HG02678 (cell line): ENCODE data around the gene PFKM.
A peak's percentile ranks its signal among the peaks of the same experiment; 100 is the strongest.
"Not testable (repeated sequence)": the region's sequence is repeated elsewhere in the genome, so short reads cannot be mapped to it uniquely, and the experiment has no call there.

Source experiments
- ATAC-seq: cut with Tn5 transposase; IDR thresholded peaks from one replicate; pipeline ENCODE4 v1.9.1; 2021; ENCODE audit warnings: mild to moderate bottlenecking, moderate library complexity; ENCODE audit not compliant: unreplicated experiment

The PFKM gene

DNA sequence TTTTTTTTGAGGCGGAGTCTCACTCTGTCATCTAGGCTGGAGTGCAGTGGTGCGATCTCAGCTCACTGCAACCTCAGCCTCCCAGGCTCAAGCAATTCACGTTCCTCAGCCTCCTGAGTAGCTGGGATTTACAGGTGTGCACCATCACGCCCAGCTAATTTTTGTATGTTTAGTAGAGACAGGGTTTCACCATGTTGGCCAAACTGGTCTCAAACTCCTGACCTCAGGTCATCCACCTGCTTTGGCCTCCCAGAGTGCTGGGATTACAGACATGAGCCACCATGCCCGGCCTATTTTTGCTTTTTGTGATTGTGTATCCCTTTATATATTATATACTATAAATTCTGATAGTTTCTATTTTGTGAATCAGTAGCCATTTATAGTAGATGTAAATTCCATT, 36.6 kb downstream of the PFKM start:
- ATAC-seq, result not testable (repeated sequence)

DNA sequence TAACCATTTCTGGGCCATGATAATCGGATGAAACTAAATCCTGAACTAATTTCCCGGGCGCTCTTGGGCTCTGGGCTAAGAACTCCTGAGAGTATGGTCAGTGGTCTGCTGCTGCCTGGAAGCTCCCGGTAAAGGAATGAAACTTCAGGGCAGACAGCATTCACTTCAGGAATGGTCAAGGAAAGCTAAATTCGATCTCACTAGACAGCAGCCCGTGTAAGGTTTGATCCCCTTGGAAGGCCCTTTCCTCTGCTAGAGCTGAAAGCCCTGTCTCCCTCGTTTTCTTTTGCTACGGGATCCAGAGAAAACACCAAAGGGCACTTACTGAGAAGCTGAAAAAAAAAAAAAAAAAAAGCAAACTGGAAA, 37.5 kb downstream of the PFKM start:
- no peak for ATAC-seq

DNA sequence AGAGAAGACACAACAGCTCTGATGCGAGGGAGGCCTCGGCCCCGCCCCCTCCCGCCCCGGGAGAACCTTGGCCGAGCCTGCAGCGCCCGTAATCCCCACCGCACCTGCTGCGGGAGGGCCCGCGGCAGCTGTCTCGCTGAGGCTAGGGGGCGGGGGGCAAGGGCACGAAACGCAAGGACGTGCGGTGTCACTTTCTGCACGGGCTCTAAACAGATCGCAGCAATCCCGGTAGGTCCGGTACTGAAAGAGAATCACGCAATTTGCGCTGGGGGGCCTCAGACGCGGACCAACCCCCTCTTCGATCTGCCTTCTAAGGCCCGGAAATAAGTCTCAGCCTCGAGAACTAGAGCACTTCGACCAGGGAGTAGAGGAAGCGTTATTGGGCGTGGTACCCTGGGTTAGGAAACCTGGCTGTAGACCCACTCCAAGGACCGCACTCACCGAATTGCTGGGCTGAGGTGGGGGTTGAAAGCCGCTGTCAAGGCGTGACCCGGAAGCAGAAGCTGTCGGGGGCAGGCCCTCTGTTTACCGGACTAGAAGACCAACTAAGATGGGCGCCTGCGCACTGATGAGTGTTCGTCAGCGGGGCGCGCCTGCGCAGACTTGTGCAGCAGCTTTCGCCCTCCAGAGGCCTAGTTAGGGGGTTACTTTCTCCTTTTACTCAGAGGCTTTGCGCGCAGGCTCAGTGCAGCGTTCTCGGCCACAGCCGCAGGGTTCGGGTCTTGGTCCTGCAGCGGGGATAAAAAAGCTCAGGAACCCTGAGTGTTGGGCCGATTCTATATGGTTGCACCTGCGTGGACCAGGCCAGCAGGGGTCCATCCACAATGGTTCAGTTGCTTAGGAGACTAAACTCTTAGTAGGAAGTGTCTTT, 38.1 kb downstream of the PFKM start, which contains the start of gene ASB8:
Gene ASB8 (minus strand): TSS at position 498 of the 871 bp plus-strand sequence. CDS start 4,019 bp downstream, outside the sequence.
- ATAC-seq, result peak; percentile 89

DNA sequence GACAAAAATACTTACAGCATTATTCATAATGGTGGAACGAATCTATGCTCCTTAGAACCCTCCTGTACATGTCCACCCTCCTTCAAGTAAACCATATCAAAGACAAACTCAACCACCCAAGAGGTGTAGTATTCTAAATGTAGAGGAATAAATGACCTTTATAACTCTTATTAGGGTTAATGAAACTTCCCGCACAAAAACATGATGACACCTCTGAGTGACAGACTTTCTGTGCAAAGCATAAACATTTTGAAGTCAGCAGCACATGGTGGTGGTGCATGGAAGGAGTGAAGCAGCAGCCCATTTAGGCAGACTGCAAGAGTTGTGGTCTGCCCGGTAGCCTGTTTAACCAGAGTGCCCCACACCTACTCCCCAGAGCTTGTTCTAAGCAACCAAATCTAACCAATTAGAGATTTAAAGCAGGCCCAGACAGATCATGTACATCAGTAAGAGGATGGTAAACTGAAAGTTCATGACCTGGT, 38.8 kb downstream of the PFKM start:
- no peak for ATAC-seq

DNA sequence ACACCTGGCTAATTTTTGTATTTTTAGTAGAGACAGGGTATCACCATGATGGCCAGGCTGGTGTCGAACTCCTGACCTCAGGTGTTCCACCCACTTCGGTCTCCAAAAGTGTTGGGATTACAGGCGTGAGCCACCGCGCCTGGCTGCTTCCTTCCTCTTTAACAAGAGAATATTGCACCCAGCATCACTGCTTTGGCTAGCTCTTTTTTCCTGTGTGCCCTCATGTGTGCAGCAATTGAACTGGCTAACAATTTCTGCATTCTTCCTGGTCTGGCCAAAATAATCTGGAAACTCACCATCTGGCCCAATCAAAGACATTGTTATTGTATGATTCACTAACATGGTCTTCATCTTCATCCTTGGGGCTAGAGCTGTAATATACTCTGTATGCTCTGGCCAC, 40.9 kb downstream of the PFKM start:
- no peak for ATAC-seq

DNA sequence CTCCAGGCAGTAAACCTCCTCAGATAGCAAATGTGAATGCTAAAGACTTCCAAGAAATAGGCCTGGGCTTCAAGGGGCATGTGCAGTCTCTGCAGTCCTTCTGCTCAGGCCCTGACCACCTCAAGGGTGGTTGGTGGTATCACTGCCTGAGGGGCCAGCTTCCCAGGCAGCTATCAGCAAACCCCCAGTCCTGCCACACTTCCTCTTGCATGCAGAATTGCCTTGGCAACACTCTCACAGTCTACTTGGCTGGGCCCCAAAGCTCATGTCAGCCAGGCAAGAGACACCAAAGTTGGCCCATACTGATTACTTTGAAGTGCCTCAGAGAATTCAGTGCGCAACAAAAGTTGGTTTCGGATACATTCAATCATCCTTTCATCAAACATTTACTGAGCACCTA, 41.6 kb downstream of the PFKM start:
- ATAC-seq, result no peak

DNA sequence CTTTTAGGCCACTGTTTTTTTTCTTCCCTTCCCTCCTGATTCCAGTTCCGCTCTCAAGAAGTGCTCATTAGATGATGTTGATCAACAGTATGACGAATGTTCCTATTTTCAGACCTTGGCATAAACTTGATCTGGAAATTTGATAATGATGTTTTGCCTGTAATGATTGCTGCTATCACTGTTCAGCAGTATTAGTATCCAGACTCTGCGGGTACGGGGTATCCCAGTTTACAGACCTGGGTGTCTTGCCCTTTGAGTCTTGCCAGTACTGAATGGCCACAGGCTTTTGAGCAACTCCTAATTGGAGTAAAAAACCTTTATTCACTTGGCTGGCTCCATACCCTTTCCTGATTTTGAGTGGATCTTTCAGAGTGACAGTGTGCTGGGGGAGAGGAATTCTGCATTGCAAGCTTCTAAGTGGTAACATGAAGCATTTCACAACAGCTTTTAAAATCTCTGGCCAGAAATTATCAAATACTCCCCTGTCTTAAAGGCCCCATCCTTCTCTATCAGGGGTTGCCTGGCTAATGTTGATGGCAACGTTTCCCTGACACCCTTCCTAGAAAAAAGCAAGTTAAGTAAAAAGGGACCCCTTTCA, 44.1 kb downstream of the PFKM start:
- no peak for ATAC-seq

DNA sequence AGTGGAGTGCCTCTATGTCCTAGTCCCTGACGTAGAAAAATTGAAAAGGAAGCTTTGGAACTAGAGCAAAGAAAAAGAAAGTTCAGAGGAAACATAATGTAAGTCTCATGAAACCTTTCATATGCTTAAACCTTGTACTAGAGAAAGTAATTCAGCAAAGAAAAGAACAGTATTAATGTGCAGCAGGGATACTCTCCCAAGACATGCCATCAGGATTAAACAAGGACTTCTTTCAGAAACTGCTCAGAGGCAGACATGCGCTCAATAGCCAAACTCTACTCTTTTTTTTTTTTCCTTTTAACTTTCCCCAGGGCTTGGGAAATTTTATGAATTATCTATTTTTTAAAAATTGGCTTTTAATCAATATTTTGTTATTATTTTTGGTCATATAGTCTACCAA, 45.3 kb downstream of the PFKM start:
- no peak for ATAC-seq

DNA sequence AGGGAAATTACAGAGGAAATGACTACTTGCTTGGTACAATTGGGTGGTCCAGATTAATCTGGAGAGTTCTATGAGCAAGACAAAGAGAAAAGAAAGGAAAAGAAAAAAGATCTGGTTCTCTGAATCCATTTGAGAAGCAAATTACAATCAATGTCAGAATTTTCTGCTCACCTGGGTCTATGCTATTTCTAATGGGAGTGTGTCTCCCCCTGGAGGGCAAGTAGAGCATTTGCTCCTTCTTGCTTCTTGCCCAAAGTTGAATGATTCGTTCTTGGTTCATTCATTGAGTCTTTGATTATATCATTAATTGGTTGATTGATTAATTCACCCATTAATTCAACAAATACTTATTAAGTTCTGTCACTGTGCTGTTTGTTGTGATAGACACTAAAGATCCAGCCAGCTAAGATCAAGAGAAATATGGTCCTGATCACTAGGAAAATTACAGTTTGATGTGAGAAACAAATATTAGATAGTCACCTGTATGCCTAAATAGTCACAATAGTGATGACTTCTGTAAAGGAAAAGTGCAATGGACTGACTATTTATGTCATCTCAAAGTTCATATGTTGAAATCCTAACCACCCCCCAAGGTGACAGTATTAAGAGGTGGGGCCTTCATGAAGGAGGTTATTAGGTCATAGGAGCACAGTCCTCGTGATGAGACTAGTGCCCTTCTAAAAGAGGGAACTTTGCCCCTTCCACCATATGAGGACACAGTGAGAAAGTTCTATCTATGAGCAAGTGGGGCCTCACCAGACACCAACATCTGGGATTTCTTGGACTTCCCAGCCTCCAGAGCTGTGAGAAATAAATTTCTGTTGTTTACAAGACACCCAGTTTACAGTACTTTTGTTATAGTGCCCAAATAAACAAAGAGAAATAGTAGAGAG, 46.2 kb downstream of the PFKM start:
- no peak for ATAC-seq

DNA sequence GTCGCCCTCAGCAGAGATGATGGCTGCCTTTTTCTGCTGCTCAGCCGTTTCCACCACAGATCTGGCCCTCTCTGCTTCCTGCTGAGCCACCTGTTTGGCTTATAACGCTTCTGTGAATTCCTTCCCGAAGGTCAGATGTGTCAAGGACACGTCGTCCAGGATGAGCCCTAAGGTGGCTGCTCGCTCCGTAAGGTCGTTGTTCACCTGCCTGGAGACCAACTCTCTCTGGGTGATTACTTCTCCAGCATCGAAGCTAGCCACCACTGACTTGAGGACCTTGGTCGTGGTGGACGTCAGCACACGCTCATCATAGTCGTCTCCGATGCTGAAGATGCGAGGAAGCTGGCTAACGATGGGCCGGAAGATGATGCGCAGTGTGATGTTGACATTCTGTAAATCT, 49.8 kb downstream of the PFKM start:
- no peak for ATAC-seq

DNA sequence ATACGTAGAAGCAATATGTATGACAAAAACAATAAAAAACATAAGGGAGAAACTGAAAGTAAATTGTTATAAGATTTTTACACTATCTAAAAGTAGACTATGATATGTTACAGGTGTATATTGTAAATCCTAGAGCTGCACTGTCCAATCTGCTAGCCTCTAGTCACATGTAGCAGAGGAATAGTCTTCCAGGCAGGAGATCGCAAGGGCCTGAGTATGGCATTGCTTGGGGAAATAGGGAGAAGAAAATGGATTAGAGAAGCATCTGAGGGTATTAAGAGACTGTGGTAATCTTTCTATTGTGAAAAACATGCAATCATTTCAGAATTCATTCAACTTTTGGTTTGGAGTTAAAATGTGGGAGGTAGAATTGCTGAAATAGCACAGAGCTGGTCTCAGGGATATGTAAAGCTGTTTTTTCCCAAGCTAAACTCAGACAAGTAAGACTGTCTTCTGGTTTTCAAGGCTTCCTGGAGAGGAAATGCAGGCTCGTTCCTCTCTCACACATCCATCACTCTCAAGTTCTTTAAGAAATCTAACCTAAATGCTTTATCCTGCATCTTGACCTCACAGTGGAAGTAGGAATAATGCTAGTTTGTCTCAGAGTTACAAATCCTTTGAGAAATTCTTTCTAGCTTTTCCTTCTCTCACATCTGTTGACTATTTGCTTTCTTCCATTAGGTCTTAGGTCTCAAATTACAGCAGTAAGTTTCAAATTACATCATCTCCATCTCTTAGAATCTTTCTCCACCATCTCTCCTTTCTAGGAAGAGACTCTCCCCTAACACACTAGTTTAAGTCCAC, 56.7 kb downstream of the PFKM start:
- no peak for ATAC-seq

DNA sequence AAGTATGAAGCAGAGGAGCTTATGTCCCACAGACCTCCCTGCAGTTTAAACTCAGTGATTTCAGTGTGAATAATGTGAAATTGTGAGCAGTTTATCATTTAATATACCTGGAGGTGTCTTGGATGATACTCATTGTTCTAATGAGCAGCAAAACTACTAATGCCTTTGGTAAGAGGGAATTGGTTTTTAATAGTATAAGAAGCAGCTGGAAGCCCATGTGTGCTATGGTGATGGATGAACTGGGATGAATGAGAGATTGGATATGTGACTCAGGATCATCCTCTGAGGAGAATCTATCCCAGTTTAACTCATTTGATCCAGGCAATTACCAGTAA, 57.2 kb downstream of the PFKM start:
- ATAC-seq, result no peak

DNA sequence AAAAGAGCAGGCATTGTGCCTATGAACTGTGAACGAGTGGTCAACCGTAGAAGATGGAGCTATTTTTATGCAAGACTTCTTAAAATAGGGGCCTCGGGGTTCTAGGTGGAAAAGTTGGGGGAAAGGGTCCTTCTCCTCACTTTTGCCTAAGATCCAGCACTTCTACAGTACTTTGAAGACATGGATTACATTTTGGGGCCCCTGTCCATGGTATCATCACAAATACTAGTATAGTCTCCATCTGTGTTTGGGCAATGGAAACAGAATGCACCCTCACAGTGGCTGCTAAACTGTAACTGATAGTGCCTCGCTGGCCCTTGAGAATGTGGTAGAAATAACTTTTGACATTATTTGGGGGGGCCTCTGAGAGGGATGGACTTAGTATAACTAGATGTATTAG, 58.8 kb downstream of the PFKM start:
- ATAC-seq, result no peak

DNA sequence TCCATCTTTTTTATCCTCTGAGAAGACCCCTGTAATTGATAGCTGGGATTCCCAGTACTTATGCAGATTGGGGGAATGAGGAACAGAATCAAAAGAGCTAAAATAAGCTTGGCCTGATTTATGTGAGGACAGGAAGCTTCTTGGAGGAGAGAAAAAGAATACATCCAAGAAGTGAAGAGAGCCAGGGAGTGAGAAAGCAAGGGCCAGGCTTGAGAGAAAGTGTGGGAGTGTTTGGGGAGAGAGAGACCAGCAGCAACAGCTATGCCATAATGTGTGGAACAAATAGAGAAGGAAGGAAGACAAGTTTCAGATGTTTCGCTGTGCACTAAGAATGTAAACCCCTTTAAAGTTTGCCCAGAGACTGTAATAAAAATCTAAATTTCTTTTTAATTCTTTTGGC, 60.3 kb downstream of the PFKM start:
- no peak for ATAC-seq

DNA sequence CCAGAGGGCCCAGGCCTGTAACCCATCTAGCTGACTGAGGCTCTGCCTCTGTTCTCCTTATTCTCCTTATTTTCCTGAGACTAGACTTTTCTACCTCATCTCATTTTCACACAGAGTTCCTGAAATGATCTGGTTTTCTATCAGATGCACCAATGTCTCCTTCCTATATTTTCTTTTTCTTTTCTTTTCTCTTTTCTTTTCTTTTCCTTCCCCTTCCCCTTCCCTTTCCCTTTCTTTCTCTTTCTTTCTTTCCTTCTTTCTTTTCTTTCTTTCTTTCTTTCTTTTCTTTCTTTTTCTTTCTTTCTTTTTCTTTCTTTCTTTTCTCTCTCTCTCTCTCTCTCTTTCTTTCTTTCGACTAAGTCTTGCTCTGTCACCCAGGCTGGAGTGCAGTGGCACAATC, 61.3 kb downstream of the PFKM start:
- no peak for ATAC-seq

DNA sequence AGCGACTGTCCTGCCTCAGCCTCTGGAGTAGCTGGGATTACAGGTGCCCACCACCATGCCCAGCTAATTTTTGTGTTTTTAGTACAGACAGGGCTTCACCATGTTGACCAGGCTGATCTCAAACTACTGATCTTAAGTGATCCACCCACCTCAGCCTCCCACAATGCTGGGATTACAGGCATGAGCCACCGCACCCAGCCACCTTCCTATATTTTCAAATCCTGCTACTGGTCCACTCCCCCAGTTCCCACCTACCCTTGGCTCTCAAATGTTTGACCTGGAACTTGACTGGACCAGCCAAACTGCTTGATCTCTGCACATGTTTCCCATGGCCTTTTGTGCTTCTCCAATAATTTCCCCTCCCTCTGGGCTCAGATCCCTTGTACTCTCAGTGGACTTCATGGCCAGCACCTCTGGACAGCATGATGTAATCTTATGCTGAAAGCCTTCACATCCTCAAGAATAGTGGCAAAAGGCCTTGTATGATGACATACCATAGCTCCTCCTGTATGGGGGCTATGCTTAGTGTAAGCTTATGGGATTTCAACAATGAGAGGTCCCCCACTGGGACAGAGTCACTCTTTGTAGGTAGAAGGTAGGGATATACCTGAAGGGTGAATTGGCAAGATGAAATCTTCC, 61.8 kb downstream of the PFKM start:
- ATAC-seq, result no peak

DNA sequence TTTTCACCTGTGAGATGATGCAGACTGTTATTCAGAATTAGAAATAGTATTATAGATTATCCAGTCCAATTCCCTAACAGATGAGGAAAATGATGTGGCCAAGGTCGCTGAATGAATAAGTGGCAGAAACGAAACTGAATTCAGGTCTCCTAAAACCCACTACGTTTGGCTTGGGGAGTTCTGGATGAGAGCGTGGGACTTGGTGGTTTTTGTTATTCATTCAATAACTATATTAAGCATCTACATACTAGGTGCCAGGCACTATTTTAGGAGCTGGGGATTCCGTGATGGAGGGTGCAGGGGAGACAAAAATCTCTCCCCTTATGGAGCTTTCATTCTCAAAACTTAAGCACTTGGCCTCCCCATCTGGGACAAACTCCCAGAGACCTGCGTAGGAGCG, 63.5 kb downstream of the PFKM start:
- peak; percentile 1 for ATAC-seq

DNA sequence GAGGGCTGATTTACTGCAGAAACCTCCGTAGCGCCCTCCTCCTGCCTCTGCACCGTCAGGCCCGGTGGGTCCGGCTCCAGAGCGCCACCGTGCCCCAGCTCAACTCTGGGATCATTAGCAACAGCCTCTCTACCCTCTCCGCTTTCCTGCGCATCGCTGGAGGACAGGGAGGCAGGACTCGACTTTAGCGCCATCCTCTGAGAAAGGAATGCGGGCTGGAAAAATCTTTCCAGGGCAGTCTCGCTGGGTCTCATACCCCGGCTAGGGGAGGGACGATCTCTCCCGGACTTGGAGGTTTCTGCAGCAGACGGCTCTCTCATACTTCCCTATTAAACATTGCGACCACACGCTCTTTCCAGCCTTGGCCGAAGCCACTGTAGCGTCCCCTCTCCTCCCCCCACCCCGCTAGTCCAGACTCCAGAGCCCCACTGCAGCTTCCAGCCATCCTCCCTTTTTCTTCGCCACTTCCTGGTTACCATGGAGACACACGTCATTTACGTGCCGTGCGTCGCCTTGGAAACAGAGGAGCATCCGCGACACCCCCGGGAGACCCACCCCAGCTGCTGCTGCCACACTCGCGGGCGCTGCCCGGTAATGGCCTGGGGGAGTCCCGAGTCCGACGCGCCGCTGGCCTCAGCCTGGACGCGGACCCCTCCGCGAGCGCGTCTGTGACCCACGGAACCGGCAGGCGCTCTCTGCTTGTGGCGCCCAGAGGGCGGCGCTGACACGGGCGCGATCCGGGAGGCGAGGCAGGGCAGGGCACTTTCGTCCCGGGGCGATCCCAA, 64.1 kb downstream of the PFKM start, which contains the start of gene CCDC184:
Gene CCDC184 (plus strand): TSS at position 554 of the 785 bp plus-strand sequence. CDS start 479 bp downstream, outside the sequence.
- ATAC-seq, result peak; percentile 76

DNA sequence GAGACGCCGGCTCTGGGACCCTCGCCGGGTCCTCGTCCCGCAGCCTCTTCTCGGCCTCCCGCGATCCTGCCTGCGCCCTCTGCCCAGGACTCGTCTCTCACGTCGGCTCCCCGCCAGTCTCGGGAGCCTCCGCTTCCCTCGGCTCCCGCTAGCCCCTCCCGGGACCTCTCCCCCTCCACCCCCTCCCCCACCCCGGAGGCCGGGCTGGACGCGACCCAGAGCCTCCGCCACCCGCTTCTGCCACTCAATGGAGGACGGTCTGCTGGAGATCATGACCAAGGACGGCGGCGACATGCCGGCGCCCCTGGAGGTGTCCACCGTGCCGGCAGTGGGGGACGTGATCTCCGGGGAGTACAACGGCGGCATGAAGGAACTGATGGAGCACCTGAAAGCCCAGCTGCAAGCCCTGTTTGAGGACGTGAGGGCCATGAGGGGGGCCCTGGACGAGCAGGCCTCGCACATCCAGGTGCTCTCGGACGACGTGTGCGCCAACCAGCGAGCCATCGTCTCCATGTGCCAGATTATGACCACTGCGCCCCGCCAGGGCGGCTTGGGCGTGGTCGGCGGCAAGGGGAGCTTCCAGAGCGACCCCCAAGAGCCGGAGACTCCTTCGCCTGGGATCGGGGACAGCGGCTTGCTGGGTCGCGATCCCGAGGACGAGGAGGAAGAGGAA, 64.8 kb downstream of the PFKM start:
- ATAC-seq, result no peak
